GM18870 (cell line): Measurements from ENCODE around the gene UGT2A1.

ENCODE experiments used
- ATAC-seq: cut with Tn5 transposase; IDR thresholded peaks from one replicate; pipeline ENCODE4 v1.9.1; 2021; ENCODE audit warnings: moderate library complexity; ENCODE audit not compliant: unreplicated experiment

Gene UGT2A1

GRCh38 chr4:69591364-69591763, 61.7 kb downstream of the UGT2A1 start:
- no peak for ATAC-seq

GRCh38 chr4:69589884-69590283, 63.2 kb downstream of the UGT2A1 start:
- ATAC-seq = no peak

- ATAC-seq = no peak
Measured at GRCh38 chr4:69584135-69584534, 68.9 kb downstream of the UGT2A1 start.

GRCh38 chr4:69583543-69583942, 69.5 kb downstream of the UGT2A1 start:
- ATAC-seq = no peak

- ATAC-seq = no peak
Measured at GRCh38 chr4:69577245-69577644, 75.8 kb downstream of the UGT2A1 start.

- ATAC-seq = no peak
Measured at GRCh38 chr4:69576251-69576877, 76.7 kb downstream of the UGT2A1 start.

GRCh38 chr4:69568787-69569186, 84.3 kb downstream of the UGT2A1 start:
- no peak for ATAC-seq

GRCh38 chr4:69563424-69563823, 89.6 kb downstream of the UGT2A1 start:
- no peak for ATAC-seq

GRCh38 chr4:69549651-69550050, 103.4 kb downstream of the UGT2A1 start:
- no peak for ATAC-seq

- ATAC-seq = no peak
Measured at GRCh38 chr4:69546134-69546765, 106.8 kb downstream of the UGT2A1 start.
